HCT116 (cell line): ENCODE measurements around the gene HGF. TPM values are rescaled to one million over a fixed set of nuclear protein-coding genes. Genes with fewer than 3 reads are reported as not detected.
"Not testable (repeated sequence)": the region's sequence is repeated elsewhere in the genome, so short reads cannot be mapped to it uniquely, and the experiment has no call there.

Source experiments
- ATAC-seq: fragments of 200-7000 bp; cut with Tn5 transposase; 2 replicates; pipeline ENCODE4 v1.9.1; 2020; ENCODE audit warnings: mild to moderate bottlenecking, moderate library complexity
- BruUV-seq: library from RNA; stranded (reverse); fragments of 400-500 nt; replicated peaks from 2 replicates; lab custom pipeline; 2021; lab: Mats Ljungman, UMichigan
- CTCF ChIA-PET: fragments of 300-600 bp; sonication (Branson Sonifier 250); formaldehyde crosslinking; loops from one replicate; lab custom pipeline; 2021; ENCODE audit warnings: antibody characterized with exemption; lab: Charles Lee
- POLR2A ChIA-PET: fragments of 300-600, 350-600 bp; sonication (Branson Sonifier 250); formaldehyde crosslinking; loops from one replicate; lab custom pipeline; 2021; ENCODE audit warnings: antibody characterized with exemption; lab: Charles Lee
- RAD21 ChIA-PET, 2 experiments: fragments of 300-600 bp; sonication (Branson Sonifier 250); formaldehyde crosslinking; loops; one replicate each; lab custom pipeline; 2023; ENCODE audit warnings: low total read pairs in 2 of 2; ENCODE audit not compliant: uncharacterized antibody in 2 of 2, unreplicated experiment in 2 of 2, low non-redundant PET in 1 of 2; lab: Charles Lee
- DNase-seq: peaks from one replicate; pipeline ENCODE4 v3.0.0-alpha.2; 2010; ENCODE audit warnings: low read depth, low spot score
- H2AFZ ChIP-seq: fragments of 200-600 bp; shearing (Covaris generic), sonication (generic); 2 replicates; pipeline ENCODE4 v1.6.1; 2017; ENCODE audit warnings: low read depth, mixed run types, mixed read lengths, antibody characterized with exemption, low read length; ENCODE audit not compliant: poor library complexity, severe bottlenecking
- H3K27ac ChIP-seq: 2 replicates; pipeline ENCODE4 v1.5.1; 2012; ENCODE audit warnings: low read depth, low read length
- H3K27me3 ChIP-seq: fragments of 200-600 bp; sonication (generic); 2 replicates; pipeline ENCODE4 v1.6.1; 2016; ENCODE audit warnings: mixed run types, low read length, mixed read lengths; ENCODE audit not compliant: insufficient read depth
- H3K36me3 ChIP-seq, 2 experiments: fragments of 200-500 bp in 1 of 2; fragments of 200-600 bp in 1 of 2; sonication (Bioruptor generic) in 1 of 2; sonication (generic) in 1 of 2; 2 replicates each; pipeline versions ENCODE4 v1.5.1 to v1.6.1; 2014 to 2016; ENCODE audit warnings: low read length in 2 of 2, inconsistent platforms in 1 of 2, mixed read lengths in 1 of 2, mixed run types in 1 of 2; ENCODE audit not compliant: insufficient read depth in 2 of 2, control insufficient read depth in 1 of 2
- H3K4me1 ChIP-seq, 2 experiments: fragments of 200-600 bp in 1 of 2; sonication (generic) in 1 of 2; 2 replicates each; pipeline versions ENCODE4 v1.5.1 to v1.6.1; 2012 to 2017; ENCODE audit warnings: low read length in 2 of 2, inconsistent platforms in 1 of 2, mild to moderate bottlenecking in 1 of 2, mixed read lengths in 1 of 2, mixed run types in 1 of 2, moderate library complexity in 1 of 2; ENCODE audit not compliant: insufficient read depth in 2 of 2, control insufficient read depth in 1 of 2
- H3K4me2 ChIP-seq: fragments of 200-600 bp; sonication (generic); 2 replicates; pipeline ENCODE4 v1.6.1; 2017; ENCODE audit warnings: mixed run types, low read length, mixed read lengths
- H3K4me3 ChIP-seq, 2 experiments: fragments of 200-600 bp in 1 of 2; sonication (generic) in 1 of 2; replicated peaks in 1 of 2; 2 replicates each; pipeline ENCODE4 v1.5.1; 2011 to 2016; ENCODE audit warnings: low read length in 2 of 2, control low read depth in 1 of 2, low read depth in 1 of 2, mild to moderate bottlenecking in 1 of 2, mixed read lengths in 1 of 2, mixed run types in 1 of 2
- H3K79me2 ChIP-seq: fragments of 200-600 bp; sonication (generic); 2 replicates; pipeline ENCODE4 v1.6.1; 2017; ENCODE audit warnings: mild to moderate bottlenecking, mixed run types, low read length, moderate library complexity, mixed read lengths; ENCODE audit not compliant: insufficient read depth
- H3K9ac ChIP-seq: fragments of 200-600 bp; sonication (generic); 2 replicates; pipeline ENCODE4 v1.6.1; 2016; ENCODE audit warnings: low read length, mixed read lengths
- H3K9me2 ChIP-seq: fragments of 200-600 bp; sonication (generic), shearing (Covaris generic); 2 replicates; pipeline ENCODE4 v1.6.1; 2017; ENCODE audit warnings: mixed run types, mild to moderate bottlenecking, moderate library complexity; ENCODE audit not compliant: insufficient read depth
- H3K9me3 ChIP-seq, 2 experiments: fragments of 200-500 bp in 1 of 2; fragments of 200-600 bp in 1 of 2; sonication (Bioruptor generic) in 1 of 2; sonication (generic) in 1 of 2; 2 replicates each; pipeline ENCODE4 v1.6.1; 2014 to 2017; ENCODE audit warnings: low read length in 2 of 2, mixed read lengths in 2 of 2, inconsistent platforms in 1 of 2, low read depth in 1 of 2, mild to moderate bottlenecking in 1 of 2, mixed run types in 1 of 2, moderate library complexity in 1 of 2; ENCODE audit not compliant: control insufficient read depth in 1 of 2, insufficient read depth in 1 of 2
- H4K20me1 ChIP-seq: fragments of 200-600 bp; sonication (generic), shearing (Covaris generic); 2 replicates; pipeline ENCODE4 v1.6.1; 2017; ENCODE audit warnings: mixed run types, mild to moderate bottlenecking, moderate library complexity; ENCODE audit not compliant: insufficient read depth
- JUND ChIP-seq: IDR thresholded peaks from 2 replicates; pipeline ENCODE4 v1.6.1; 2012
- REST ChIP-seq: IDR thresholded peaks from 2 replicates; pipeline ENCODE4 v1.6.1; 2012; ENCODE audit warnings: low read depth
- SP1 ChIP-seq: IDR thresholded peaks from 2 replicates; pipeline ENCODE4 v1.6.1; 2012; ENCODE audit warnings: low read depth
- SRF ChIP-seq: IDR thresholded peaks from 2 replicates; pipeline ENCODE4 v1.6.1; 2012; ENCODE audit warnings: low read depth
- intact Hi-C: fragments of 100-400 bp; cut with micrococcal nuclease; formaldehyde crosslinking; loops from 2 replicates; pipeline ENCODE4 v1.10.0; 2022
- total RNA-seq: library from RNA; stranded (reverse); gene quantifications from one replicate; pipeline ENCODE4 v1.2.1, GENCODE V29; 2021; ENCODE audit not compliant: unreplicated experiment
- TF ChIP-seq, protein P1 (sequence below): IDR thresholded peaks from 2 replicates; pipeline ENCODE4 v1.6.1; 2011; ENCODE audit warnings: mild to moderate bottlenecking, low read length, moderate library complexity; ENCODE audit not compliant: insufficient replicate concordance; ENCODE audit errors: extremely low read depth

Gene HGF
- total RNA-seq, 1 experiment from 2014 or later = 0.15 TPM

- TF ChIP-seq REST (no peak), JUND (no peak), SRF (no peak), SP1 (no peak)
- TF ChIP-seq, protein P1, sequence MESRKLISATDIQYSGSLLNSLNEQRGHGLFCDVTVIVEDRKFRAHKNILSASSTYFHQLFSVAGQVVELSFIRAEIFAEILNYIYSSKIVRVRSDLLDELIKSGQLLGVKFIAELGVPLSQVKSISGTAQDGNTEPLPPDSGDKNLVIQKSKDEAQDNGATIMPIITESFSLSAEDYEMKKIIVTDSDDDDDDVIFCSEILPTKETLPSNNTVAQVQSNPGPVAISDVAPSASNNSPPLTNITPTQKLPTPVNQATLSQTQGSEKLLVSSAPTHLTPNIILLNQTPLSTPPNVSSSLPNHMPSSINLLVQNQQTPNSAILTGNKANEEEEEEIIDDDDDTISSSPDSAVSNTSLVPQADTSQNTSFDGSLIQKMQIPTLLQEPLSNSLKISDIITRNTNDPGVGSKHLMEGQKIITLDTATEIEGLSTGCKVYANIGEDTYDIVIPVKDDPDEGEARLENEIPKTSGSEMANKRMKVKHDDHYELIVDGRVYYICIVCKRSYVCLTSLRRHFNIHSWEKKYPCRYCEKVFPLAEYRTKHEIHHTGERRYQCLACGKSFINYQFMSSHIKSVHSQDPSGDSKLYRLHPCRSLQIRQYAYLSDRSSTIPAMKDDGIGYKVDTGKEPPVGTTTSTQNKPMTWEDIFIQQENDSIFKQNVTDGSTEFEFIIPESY = no peak
Observed at GRCh38 chr7:81725003-81725811, 44.6 kb downstream of the HGF start (continued).

DNA sequence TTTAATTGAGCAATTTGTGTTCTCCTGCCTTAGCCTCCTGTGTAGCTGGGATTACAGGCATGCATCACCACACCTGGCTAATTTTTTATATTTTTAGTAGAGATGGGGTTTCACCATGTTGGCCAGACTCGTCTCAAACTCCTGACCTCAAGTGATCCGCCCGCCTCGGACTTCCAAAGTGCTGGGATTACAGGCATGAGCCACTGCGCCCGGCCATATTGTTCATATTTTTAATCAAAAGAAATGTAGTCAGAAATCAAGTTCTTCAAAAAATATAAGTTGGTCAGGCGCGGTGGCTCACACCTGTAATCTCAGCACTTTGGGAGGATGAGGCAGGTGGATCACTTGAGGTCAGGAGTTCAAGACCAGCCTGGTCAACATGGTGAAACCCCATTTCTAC, 47.6 kb downstream of the HGF start:
- ATAC-seq, H3K4me1 ChIP-seq, H4K20me1 ChIP-seq, H3K4me3 ChIP-seq, H3K79me2 ChIP-seq, H3K9me2 ChIP-seq, RAD21 ChIA-PET, H2AFZ ChIP-seq, H3K4me2 ChIP-seq, intact Hi-C loops, H3K36me3 ChIP-seq, H3K27me3 ChIP-seq, POLR2A ChIA-PET, H3K27ac ChIP-seq, DNase-seq, BruUV-seq, H3K9me3 ChIP-seq, H3K9ac ChIP-seq: not testable (repeated sequence)
- CTCF ChIA-PET = interaction anchor here (1.0 kb wide), 1 partner anchor 221 kb away, joined by 3 read pairs; no protein-coding TSS in a partner anchor
